NCI-H146 (cell line): ENCODE measurements around the gene STARD10.
"Not testable (repeated sequence)": the region's sequence is repeated elsewhere in the genome, so short reads cannot be mapped to it uniquely, and the experiment has no call there.

Experiments used
- DNase-seq: peaks from one replicate; lab custom pipeline; 2025; lab: John Stamatoyannopoulos, UW

STARD10 gene

GRCh38 chr11:72826191-72826941 lies 32.5 kb upstream of the STARD10 start:
- DNase-seq: no peak

DNA sequence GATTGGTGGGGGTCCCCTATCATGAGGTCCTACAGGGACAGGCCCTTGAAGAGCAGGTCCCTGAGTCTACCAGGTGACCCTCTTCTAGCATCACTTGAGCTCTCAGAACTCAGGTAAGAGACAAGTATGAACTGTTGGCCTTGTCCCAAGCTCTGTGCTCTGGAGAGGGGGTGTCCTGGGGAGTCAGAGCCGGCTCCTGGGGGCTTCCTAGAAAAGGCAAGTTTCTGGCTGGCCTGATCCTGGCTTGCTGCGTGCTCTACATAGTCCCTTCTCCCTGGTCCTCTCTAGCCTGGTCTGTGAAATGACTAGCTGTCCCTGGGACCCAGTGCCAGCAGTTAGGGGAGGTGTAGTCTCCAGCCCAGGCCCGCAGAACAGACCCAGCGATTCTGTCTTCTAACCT lies 31.8 kb upstream of the STARD10 start:
- DNase-seq: no peak

- DNase-seq: no peak
These were observed 31.1 kb upstream of the STARD10 start for GRCh38 chr11:72824811-72825505.

DNA sequence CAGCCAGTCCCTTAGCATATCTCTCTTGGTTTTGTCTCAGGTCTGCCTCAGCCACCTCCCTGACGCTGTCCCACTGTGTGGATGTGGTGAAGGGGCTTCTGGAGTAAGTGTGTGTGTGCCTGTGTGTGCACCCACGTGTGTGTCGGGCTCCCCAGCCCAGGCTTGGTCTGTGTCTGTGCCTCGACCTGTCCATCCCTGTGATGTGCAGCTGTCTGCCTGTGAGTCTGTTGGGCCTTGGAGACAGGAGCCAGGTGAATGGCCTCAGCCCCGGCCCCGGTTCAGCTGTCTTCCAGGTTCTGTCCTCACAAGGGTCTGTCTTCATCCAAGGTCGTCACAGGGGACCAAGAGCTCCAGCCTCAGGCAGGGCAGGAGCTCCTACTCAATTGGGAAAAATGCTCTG lies 30.2 kb upstream of the STARD10 start:
- no peak for DNase-seq

DNA sequence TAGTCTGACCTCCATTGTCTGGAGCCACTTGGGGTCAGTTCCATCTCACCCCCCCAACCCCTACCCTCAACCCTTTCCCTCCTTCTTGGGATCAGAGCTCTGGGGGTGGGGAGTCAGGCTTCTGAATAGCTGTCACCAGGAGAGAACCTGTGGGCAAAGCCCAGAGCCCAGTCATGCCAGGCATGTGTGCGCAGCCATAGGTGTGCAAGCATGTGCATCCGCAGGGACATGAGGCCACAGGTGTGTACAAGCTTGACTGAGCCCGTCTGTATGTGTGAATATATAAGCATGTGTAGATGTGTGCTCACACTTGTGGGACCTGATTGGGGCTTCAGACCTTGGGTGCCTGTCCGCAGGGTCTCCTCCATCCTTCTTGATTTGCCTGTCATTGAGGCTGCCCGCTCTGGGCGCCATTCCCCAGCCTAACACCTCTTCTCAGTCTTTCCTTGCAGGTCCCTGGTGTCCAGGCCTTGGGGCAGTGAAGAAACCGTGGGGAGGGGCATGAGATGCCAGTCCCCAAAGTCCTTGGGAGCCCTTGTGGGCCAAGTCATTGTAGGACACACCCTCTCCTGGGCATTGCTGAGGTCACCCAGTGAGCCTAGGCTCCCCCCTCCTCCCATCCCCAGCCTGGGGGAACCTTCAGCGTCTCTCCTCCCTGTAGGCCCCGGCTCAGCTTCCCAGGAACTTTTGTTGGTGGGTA lies 29.4 kb upstream of the STARD10 start:
- no peak for DNase-seq

DNA sequence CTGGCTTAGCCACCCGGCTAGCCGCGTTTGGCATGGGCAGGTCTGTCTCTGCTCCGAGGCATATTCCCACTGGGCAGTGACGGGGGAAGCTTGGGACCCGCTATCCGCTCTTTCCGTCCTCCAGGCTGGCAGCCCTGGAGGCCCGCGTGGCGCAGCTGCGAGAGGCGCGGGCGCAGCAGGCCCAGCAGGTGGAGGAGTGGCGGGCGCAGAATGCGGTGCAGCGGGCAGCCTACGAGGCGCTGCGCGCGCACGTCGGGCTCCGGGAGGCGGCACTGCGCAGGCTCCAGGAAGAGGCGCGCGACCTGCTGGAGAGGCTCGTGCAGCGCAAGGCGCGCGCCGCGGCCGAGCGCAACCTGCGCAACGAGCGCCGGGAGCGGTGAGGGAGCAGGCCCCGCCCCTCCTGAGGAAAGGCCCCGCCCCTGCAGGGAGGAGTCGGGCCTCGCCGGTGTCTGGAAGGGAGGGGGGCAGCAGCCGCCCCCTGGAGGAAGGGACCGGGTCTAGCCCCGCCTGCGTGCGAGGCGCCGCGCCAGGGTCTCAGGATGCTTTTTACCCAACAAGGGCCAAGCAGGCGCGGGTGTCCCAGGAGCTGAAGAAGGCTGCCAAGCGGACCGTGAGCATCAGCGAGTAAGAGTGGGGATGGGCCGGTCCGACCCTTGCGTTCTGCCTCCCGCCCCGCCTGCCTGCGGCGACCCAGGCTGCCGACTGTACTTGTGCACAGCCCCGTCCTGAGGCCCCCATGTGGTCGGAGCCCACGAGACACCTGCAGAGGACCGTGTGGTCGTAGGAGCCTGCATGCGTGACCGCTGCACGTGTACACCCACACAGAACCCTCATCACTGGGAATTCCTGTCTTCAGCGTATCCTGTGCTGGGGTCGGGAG lies 28.3 kb upstream of the STARD10 start:
- peak; percentile 91 for DNase-seq

- peak; percentile 71 for DNase-seq
These were observed 27.5 kb upstream of the STARD10 start for GRCh38 chr11:72821221-72821919.

DNA sequence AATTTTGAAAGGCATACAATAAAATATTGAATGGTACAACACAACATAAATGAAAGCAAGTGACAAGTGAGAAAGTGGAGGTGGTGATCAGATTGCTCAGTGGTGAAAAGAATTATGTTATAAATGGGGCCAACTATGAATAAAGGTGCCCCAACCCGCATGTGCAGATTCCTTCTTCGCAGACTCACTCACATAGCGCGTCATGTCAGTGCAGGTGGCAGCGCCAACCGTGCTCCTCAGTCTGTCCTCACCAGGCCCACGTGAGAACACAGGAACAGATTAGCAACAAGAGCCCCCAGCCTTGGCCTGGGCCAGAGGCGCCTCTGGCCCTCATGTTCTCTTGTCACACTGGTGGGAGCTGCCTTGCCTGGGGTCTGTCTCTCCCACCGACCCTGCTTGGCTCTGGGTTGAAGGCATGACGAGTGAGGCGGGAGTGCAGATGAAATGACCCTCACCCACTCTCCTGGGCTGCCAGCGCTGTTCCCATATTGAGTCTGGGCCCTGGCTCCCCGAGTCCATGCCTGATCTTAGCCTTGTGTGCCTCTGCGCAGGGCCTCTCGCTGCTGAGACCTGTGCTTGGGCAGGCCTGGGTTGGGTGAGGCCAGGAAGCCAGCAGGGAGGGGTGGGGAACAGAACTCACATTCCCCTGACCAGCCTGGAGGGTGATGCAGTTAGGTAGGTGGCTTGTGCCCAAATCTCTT lies 26.7 kb upstream of the STARD10 start:
- no peak for DNase-seq

- no peak for DNase-seq
These were observed 25.1 kb upstream of the STARD10 start for GRCh38 chr11:72818971-72819370.

DNA sequence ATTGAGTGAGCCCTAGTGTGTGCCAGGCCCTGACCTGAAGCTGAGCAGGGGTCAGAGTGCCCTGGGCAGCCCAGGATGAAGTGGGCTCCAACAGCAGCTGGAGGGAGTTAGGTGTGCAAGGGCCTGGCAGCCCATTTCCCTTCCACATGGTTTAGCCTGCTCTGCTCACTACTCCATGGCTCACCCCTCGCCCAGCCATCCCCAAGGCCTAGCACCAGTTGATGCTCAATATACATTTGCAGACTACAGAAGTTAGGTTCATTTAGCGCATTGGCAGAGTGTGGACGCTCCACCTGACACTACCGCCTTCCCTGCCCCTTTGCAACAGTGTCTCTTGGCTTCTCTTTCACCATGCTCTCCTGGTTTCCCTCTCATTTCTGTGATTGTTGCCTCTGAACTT lies 24.1 kb upstream of the STARD10 start:
- no peak for DNase-seq

DNA sequence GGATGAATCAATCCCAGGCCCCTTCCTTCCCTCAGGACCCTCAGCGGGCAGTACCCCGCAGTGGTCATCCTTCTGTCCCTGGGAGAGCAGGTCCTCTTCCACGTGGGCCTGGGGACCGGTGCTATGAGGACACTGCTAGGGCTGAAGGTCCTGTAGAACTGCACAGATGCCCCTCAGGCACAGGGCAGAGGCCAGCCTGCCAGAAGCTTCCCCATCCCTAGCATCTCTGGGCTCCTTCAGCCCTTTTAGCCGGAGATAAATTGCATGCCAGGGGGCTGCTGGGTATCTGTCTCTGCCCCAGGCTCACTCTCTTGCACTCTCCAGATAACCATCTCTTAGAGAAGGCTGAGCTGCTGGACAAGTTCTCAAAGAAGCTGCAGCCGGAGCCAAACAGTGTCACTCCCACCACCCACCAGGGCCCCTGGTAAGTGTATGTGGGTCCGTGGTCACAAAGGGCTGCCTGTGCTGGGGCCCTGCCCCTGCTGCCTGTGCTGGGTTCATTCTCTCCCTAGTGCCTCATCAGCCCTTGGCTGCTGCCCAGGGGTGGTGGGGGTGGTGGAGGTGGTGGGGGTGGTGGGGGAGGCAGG lies 22.6 kb upstream of the STARD10 start:
- DNase-seq: no peak

GRCh38 chr11:72815110-72815618 lies 21.3 kb upstream of the STARD10 start:
- no peak for DNase-seq

DNA sequence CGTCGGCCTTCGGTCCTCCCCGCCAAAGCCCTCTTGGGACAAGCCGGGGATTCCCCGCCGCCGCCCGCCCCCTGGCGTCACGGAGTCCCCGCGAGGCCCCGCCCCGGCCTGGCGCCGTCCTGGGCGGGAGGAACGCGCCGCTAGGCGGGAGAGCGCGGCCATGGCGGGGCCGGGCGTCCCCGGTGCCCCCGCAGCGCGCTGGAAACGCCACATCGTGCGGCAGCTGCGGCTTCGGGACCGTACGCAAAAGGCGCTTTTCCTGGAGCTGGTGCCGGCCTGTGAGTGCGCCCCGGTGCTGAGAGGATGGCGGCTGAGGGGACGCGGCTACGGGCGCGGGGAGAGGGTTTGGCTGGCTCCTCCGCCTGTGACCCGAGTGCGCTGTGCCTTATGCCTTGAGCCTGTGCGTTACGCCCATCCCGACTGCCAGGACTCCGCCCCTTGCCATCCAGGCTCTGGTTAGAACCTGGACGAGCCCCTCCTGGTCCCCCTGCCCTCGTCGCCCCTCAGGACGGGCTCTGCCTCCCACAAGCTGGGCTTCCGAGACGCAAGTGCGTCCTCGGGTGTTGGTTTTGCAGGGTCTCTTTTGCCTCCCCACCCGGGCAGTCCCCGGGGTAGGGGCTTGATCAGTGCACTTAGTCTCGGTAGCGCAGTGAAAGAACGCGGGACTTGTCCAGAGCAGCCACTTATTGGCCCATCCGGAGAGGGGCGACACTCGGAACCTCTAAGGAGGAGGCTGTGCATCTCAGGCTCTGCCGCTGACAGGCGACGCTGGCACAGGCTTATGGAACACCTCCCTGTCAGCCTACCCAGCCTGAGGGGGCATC lies 20.7 kb upstream of the STARD10 start, which contains the start of gene ATG16L2:
Gene ATG16L2 (plus strand): TSS at position 126 of the 824 bp plus-strand sequence. CDS start 35 bp downstream, at position 161.
- DNase-seq: peak; percentile 82

- DNase-seq: peak; percentile 86
These were observed 20.0 kb upstream of the STARD10 start for GRCh38 chr11:72813740-72814285.

- DNase-seq: peak; percentile 73
These were observed 19.3 kb upstream of the STARD10 start for GRCh38 chr11:72812967-72813739.

DNA sequence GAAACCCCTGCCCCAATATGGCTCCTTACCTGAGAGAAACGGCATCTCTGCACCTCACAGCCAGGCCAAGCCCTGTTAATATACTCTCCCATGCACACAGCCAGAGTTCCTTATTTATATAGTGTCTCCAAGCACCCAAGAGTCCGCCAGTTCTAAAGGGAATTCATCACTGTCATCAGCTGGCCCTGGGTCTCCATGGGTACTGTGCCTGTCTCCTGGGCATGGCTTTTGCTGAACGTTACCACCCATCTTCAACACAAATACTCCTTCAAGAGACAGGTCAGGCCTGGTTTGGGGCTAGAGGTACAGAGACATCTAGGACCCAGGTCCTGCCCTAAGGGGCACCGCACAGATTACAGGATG lies 18.7 kb upstream of the STARD10 start:
- DNase-seq: peak; percentile 79

- DNase-seq: not testable (repeated sequence)
These were observed 17.8 kb upstream of the STARD10 start for GRCh38 chr11:72811686-72812085.

GRCh38 chr11:72808331-72808798 lies 14.5 kb upstream of the STARD10 start:
- DNase-seq: no peak
